ENCODE data around the gene RAD18.

DNA sequence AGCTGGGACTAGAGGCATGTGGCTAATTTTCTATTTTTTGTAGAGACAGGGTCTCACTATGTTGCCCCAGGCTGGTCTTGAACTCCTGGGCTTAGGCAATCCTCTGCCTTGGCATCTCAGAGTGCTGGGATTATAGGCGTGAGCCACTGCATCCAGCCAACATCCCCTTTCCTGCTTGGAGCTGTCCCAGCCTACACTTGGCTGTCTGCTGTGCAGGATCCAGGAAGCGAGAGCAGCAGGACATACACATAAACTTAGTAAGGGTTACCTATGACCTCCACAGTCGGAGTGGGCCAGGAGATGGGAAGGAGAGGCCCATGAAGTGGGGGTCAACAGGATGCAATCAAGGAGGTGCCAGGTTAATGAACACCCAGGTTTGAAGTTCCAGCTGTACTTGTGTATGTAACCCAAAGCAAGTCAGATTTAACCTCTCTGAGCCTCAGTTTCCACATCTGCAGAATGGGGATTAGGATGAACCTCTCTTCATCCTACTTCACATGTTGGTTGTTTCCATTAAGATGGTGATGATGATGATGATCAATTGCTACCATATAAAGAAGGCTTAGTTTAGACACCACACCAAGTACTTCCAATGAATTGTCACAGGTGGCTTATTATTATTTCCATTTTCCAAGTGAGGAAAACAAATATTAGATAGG lies 124.4 kb downstream of the RAD18 start:
- no peak for TF ChIP-seq SIN3A (IDR thresholded peaks at IDR 0.05; ENCODE audit: borderline replicate concordance, insufficient read depth, low read length)
- no peak for TF ChIP-seq FOXP2 (optimal IDR thresholded peaks at IDR 0.05; ENCODE audit: borderline replicate concordance, extremely low read depth, extremely low read length, insufficient read depth)
- no peak for TF ChIP-seq POLR2AphosphoS5 (IDR thresholded peaks at IDR 0.05; ENCODE audit: low read depth, low read length)
- no peak for TF ChIP-seq TAF1 (IDR thresholded peaks at IDR 0.05; ENCODE audit: borderline replicate concordance, insufficient read depth, low read length)
- TF ChIP-seq, protein P1, sequence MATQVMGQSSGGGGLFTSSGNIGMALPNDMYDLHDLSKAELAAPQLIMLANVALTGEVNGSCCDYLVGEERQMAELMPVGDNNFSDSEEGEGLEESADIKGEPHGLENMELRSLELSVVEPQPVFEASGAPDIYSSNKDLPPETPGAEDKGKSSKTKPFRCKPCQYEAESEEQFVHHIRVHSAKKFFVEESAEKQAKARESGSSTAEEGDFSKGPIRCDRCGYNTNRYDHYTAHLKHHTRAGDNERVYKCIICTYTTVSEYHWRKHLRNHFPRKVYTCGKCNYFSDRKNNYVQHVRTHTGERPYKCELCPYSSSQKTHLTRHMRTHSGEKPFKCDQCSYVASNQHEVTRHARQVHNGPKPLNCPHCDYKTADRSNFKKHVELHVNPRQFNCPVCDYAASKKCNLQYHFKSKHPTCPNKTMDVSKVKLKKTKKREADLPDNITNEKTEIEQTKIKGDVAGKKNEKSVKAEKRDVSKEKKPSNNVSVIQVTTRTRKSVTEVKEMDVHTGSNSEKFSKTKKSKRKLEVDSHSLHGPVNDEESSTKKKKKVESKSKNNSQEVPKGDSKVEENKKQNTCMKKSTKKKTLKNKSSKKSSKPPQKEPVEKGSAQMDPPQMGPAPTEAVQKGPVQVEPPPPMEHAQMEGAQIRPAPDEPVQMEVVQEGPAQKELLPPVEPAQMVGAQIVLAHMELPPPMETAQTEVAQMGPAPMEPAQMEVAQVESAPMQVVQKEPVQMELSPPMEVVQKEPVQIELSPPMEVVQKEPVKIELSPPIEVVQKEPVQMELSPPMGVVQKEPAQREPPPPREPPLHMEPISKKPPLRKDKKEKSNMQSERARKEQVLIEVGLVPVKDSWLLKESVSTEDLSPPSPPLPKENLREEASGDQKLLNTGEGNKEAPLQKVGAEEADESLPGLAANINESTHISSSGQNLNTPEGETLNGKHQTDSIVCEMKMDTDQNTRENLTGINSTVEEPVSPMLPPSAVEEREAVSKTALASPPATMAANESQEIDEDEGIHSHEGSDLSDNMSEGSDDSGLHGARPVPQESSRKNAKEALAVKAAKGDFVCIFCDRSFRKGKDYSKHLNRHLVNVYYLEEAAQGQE (IDR thresholded peaks at IDR 0.05; ENCODE audit: insufficient read depth in 1 of 2, low read depth in 2 of 2, low read length in 2 of 2): no peak
